Measurements from ENCODE around the gene ADAMTSL4. TPM values are rescaled to one million over a fixed set of nuclear protein-coding genes. Genes with fewer than 3 reads are reported as not detected.

Gene ADAMTSL4
- total and polyA plus RNA-seq, 2 of the 8 experiments (the other 6 are each of a cell fraction or from before 2014, with no cell fraction given), result 4.2 to 5.4 TPM

- H3K9ac ChIP-seq (replicated peaks in 1 of 4; ENCODE audit: extremely low read depth in 1 of 4, low read depth in 3 of 4, low read length in 3 of 4), result no peak overlapping the region
- CTCF ChIA-PET (ENCODE audit: partially characterized antibody), result interaction anchor here (0.6 to 14.2 kb wide), 7 partner anchors 12 to 277 kb away, joined by 3 to 253 read pairs (median 5); partner anchors contain the start of genes ADAMTSL4, ECM1 and FALEC
Measured at GRCh38 chr1:150535511-150536287, 13.5 kb upstream of the ADAMTSL4 start.

More at GRCh38 chr1:150535511-150536287, 13.5 kb upstream of the ADAMTSL4 start:
- Histone ChIP-seq H4K5ac (ENCODE audit: insufficient read length, low read depth, low read length) (no peak overlapping the region), H3K27me3 (replicated peaks in 1 of 4; ENCODE audit: control insufficient read depth in 3 of 4, extremely low read depth in 1 of 4, insufficient read depth in 3 of 4, low read length in 3 of 4) (no peaks in the 10 kb centered on the region), H3K23me2 (ENCODE audit: low read depth, low read length) (no peaks in the 10 kb centered on the region), H2AK5ac (ENCODE audit: low read depth, low read length) (no peak overlapping the region), H3K23ac (ENCODE audit: insufficient read length) (no peak overlapping the region), H2AFZ (ENCODE audit: low read length) (no peak overlapping the region), H3K56ac (replicated peaks; ENCODE audit: insufficient read length, low read depth, low read length) (no peak overlapping the region), H2BK120ac (replicated peaks; ENCODE audit: low read depth, low read length) (no peak overlapping the region), H3K36me3 (ENCODE audit: control insufficient read depth in 2 of 4, insufficient read depth in 4 of 4, low read length in 3 of 4) (no peaks in the 10 kb centered on the region), H2BK15ac (ENCODE audit: low read length) (peak overlapping the region; percentile 49; the same call in 1 of the 2 replicates), H3K18ac (ENCODE audit: extremely low read depth, low read length) (0 out of 2 replicates have a peak overlapping the region, but pooled peaks have one; percentile 34), H2BK12ac (ENCODE audit: low read depth, low read length) (peak overlapping the region; percentile 4; the same call in 1 of the 2 replicates), H3K4me2 (ENCODE audit: insufficient read depth in 1 of 2, low read depth in 2 of 2, low read length in 2 of 2) (no peak overlapping the region), H3K79me1 (ENCODE audit: low read depth, low read length) (no peaks in the 10 kb centered on the region), H3K14ac (ENCODE audit: insufficient read length) (no peak overlapping the region), H3K9me3 (ENCODE audit: insufficient read depth in 2 of 2, low read depth in 1 of 2, low read length in 1 of 2) (no peaks in the 10 kb centered on the region), H3K4me3 (ENCODE audit: extremely low read depth in 1 of 4, insufficient read depth in 2 of 4, low read depth in 3 of 4, low read length in 4 of 4) (no peak overlapping the region), H2BK5ac (ENCODE audit: low read depth, low read length) (0 out of 2 replicates have a peak overlapping the region, but pooled peaks have one; percentile 13), H3K4me1 (replicated peaks in 1 of 4; ENCODE audit: control insufficient read depth in 3 of 4, insufficient read depth in 4 of 4, low read length in 3 of 4) (peaks cover 0 to 8% (median 3%) of the 10 kb centered on the region in 4 experiments; a peak in 6 of 7 replicates), H3K4ac (replicated peaks; ENCODE audit: insufficient read length, low read depth, low read length) (no peak overlapping the region), H3K27ac (ENCODE audit: low read depth, low read length) (no peak overlapping the region), H4K91ac (replicated peaks; ENCODE audit: insufficient read length, low read length) (no peak overlapping the region), H4K8ac (ENCODE audit: extremely low read depth, insufficient read depth, low read length) (no peak overlapping the region), H2BK20ac (ENCODE audit: low read length) (0 out of 2 replicates have a peak overlapping the region, but pooled peaks have one; percentile 64), H4K20me1 (replicated peaks in 1 of 2; ENCODE audit: control insufficient read depth in 1 of 2, insufficient read depth in 2 of 2, low read length in 2 of 2) (no peaks in the 10 kb centered on the region), H3K79me2 (ENCODE audit: control insufficient read depth in 1 of 2, insufficient read depth in 2 of 2, low read length in 2 of 2) (no peaks in the 10 kb centered on the region)
- FAIRE-seq, result no peak
- DNase-seq (ENCODE audit: low read depth in 1 of 2, low spot score in 2 of 2), result no peak
- TF ChIP-seq CTCF (IDR thresholded peaks at IDR 0.05; ENCODE audit: control extremely low read depth in 1 of 3, insufficient read depth in 1 of 3, low read depth in 1 of 3, low read length in 3 of 3) (no peak), TEAD4 (IDR thresholded peaks at IDR 0.05; ENCODE audit: low read depth, low read length) (peak; percentile 25; the same call in 1 of the 2 replicates)
- 92% methylated on average over 14 of the region's 14 CpGs; no CpG with 5 or more reads in 1 of the 2 experiments for WGBS, 2 experiments (ENCODE audit: extremely low coverage in 1 of 2, insufficient coverage in 1 of 2, insufficient read length in 1 of 2, insufficient replicate concordance in 2 of 2, low coverage in 1 of 2, low lambda C conversion rate in 2 of 2, missing lambda C conversion rate in 1 of 2)
- POLR2A ChIA-PET (ENCODE audit: partially characterized antibody), result interaction anchor here (1.2 to 6.7 kb wide), 4 partner anchors 14 to 44 kb away, joined by 4 to 39 read pairs (median 6); partner anchors contain the start of genes ADAMTSL4 and MCL1
